Measurements from ENCODE around the gene ZNF516. TPM values are rescaled to one million over a fixed set of nuclear protein-coding genes. Genes with fewer than 3 reads are reported as not detected.

Gene ZNF516
- polyA plus RNA-seq, 2 of the 4 experiments (the other 2 are of a cell fraction), result 3.9 to 4.9 TPM

DNA sequence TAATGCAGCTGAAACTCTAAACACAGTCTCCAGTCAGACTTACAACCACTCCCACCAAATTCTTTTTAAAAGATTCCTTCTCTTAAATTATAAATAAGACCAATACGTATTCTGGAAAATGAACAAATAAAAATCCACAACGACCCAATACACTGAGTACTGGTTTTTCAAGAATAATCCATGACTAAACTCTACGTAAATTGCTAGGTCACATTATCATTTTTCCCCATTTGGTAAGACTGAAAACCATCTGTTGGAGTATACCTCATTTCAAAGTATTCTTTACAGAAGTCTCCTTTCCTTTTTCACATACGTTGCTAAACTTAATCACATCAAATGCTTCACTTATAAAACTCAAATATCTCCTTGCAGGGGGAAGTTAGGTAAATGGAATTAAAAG, 6.0 kb downstream of the ZNF516 start:
- H3K9me3 ChIP-seq, result no peaks in the 10 kb centered on the region
- H3K27ac ChIP-seq, result no peak overlapping the region
- DNase-seq (ENCODE audit: low read depth in 1 of 2, low spot score in 1 of 2), result no peak
- FAIRE-seq, result no peak
- peaks cover 16% of the 10 kb centered on the region for H3K4me1 ChIP-seq
- no peak for TF ChIP-seq HOXB5 (CRISPR knock-in tag; IDR thresholded peaks at IDR 0.05)
- no peak for TF ChIP-seq EP300 (IDR thresholded peaks at IDR 0.05)
- TF ChIP-seq, protein P1, sequence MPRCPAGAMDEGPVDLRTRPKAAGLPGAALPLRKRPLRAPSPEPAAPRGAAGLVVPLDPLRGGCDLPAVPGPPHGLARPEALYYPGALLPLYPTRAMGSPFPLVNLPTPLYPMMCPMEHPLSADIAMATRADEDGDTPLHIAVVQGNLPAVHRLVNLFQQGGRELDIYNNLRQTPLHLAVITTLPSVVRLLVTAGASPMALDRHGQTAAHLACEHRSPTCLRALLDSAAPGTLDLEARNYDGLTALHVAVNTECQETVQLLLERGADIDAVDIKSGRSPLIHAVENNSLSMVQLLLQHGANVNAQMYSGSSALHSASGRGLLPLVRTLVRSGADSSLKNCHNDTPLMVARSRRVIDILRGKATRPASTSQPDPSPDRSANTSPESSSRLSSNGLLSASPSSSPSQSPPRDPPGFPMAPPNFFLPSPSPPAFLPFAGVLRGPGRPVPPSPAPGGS (IDR thresholded peaks at IDR 0.05), result no peak
- TF ChIP-seq ESRRA (IDR thresholded peaks at IDR 0.05; ENCODE audit: borderline replicate concordance, low read length), result no peak
- no peak for TF ChIP-seq FOXS1 (CRISPR knock-in tag; IDR thresholded peaks at IDR 0.05)
- TF ChIP-seq, protein P2, sequence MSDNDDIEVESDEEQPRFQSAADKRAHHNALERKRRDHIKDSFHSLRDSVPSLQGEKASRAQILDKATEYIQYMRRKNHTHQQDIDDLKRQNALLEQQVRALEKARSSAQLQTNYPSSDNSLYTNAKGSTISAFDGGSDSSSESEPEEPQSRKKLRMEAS (IDR thresholded peaks at IDR 0.05), result no peak
- no peak for TF ChIP-seq RFX5 (IDR thresholded peaks at IDR 0.05)
- TF ChIP-seq ZNF302 (CRISPR knock-in tag; IDR thresholded peaks at IDR 0.05), result no peak
- no peak overlapping the region for H3K4me3 ChIP-seq
- ChIA-PET CTCF (interaction anchor here (1.0 kb wide), 1 partner anchor 198 kb away, joined by 3 read pairs; no protein-coding TSS in a partner anchor), POLR2A (no interaction called here)
- WGBS (ENCODE audit: missing lambda C conversion rate), result 81% methylated on average over 4 of the region's 4 CpGs
- ATAC-seq, result no peak
- H3K4me2 ChIP-seq, result no peak overlapping the region; the same call in 2 of the 3 replicates

DNA sequence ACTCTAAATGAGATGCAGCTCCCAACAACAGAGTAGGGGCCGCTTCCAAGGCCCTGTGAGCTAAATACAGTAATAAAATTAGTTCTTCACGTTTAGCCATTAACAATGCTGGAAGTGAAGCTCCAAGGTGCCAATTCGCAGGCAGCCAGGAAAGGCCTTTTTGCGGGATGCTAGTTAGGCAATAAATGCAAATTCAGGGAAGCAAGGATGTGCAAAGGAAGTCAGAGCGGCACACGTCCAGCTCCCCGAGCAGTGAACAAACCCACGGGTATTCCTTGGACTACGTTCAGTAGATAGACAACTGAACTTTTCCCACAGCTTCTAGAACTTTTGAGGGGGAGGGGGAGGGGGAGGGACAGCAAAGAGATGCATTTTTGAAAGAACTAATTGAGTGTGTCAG, 6.9 kb downstream of the ZNF516 start:
- no peaks in the 10 kb centered on the region for H3K9me3 ChIP-seq
- no peak overlapping the region for H3K4me2 ChIP-seq
- CTCF ChIA-PET, result interaction anchor here (1.0 to 1.3 kb wide), 2 partner anchors 9 to 199 kb away, joined by 3 read pairs; no protein-coding TSS in a partner anchor
- no peak overlapping the region for H3K27ac ChIP-seq
- POLR2A ChIA-PET, result no interaction called here
- no peak for FAIRE-seq
- H3K4me3 ChIP-seq, result no peak overlapping the region
- 72% methylated on average over 9 of the region's 9 CpGs for WGBS (ENCODE audit: missing lambda C conversion rate)
- no peak for DNase-seq (ENCODE audit: low read depth in 1 of 2, low spot score in 1 of 2)
- peaks cover 16% of the 10 kb centered on the region for H3K4me1 ChIP-seq
- TF ChIP-seq RFX5 (IDR thresholded peaks at IDR 0.05), result no peak
- no peak for TF ChIP-seq MAFK (IDR thresholded peaks at IDR 0.05; ENCODE audit: partially characterized antibody)
- no peak for TF ChIP-seq TFCP2L1 (CRISPR knock-in tag; IDR thresholded peaks at IDR 0.05)
- no peak for ATAC-seq

DNA sequence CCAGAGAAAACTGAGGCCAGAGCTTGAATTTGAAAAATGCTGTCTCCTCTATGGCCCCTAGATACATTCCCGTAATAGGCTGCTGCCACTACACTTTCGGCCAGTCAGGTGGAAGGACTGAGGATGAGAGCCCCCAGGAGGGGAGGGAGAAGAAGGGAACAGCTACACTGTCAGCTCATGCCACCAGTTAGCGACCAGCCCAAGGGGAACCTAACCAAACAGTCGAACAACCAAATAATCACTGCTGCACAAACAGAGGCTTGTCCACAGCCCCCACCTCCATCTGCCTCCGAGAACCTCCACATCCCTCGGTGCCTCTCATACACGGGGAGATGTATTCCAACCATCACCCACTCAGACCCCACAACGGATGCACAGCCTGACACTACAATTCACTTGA, 7.3 kb downstream of the ZNF516 start:
- Histone ChIP-seq H3K9me3 (no peaks in the 10 kb centered on the region), H3K27ac (no peak overlapping the region), H3K4me3 (no peak overlapping the region), H3K4me2 (no peak overlapping the region), H3K4me1 (peaks cover 16% of the 10 kb centered on the region)
- no peak for FAIRE-seq
- TF ChIP-seq NR3C1 (IDR thresholded peaks at IDR 0.05) (no peak), FOXS1 (CRISPR knock-in tag; IDR thresholded peaks at IDR 0.05) (no peak), SREBF2 (IDR thresholded peaks at IDR 0.05) (no peak), EHF (CRISPR knock-in tag; IDR thresholded peaks at IDR 0.05) (no peak), HEYL (CRISPR knock-in tag; IDR thresholded peaks at IDR 0.05) (no peak), FOSB (CRISPR knock-in tag; IDR thresholded peaks at IDR 0.05) (no peak)
- TF ChIP-seq, protein P3, sequence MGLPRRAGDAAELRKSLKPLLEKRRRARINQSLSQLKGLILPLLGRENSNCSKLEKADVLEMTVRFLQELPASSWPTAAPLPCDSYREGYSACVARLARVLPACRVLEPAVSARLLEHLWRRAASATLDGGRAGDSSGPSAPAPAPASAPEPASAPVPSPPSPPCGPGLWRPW (IDR thresholded peaks at IDR 0.05), result no peak
- TF ChIP-seq, protein P4, sequence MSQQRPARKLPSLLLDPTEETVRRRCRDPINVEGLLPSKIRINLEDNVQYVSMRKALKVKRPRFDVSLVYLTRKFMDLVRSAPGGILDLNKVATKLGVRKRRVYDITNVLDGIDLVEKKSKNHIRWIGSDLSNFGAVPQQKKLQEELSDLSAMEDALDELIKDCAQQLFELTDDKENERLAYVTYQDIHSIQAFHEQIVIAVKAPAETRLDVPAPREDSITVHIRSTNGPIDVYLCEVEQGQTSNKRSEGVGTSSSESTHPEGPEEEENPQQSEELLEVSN (IDR thresholded peaks at IDR 0.05; ENCODE audit: borderline replicate concordance, low read depth), result no peak
- ChIA-PET CTCF (interaction anchor here (1.3 kb wide), 1 partner anchor 9 kb away, joined by 3 read pairs; no protein-coding TSS in a partner anchor), POLR2A (no interaction called here)
- WGBS (ENCODE audit: missing lambda C conversion rate), result 85% methylated on average over 8 of the region's 8 CpGs
- ATAC-seq, result no peak
- no peak for DNase-seq (ENCODE audit: low read depth in 1 of 2, low spot score in 1 of 2)

DNA sequence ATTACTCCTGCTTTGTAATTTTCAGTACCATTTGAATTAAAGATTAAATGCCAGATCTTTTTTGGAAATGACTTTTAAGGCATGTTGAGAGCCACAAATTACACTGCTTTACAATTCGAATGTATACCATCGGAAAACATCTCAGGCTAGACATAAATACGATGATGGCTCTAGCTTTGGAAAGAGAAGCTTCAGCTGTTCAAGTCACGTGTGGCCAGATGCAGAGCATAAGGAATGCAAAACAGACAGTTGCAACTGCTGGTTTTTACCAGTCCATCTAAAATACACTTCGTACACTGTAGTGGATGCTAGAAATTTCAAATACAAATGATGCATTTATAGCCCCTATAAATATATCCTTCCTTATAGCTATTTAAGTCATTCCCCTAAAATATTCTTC, 8.0 kb downstream of the ZNF516 start:
- H3K4me1 ChIP-seq, result peaks cover 16% of the 10 kb centered on the region

More for the DNA sequence above, 8.0 kb downstream of the ZNF516 start:
- no peak overlapping the region for H3K27ac ChIP-seq
- WGBS (ENCODE audit: missing lambda C conversion rate), result 89% methylated on average over 5 of the region's 5 CpGs
- ATAC-seq (no peak), FAIRE-seq (no peak), DNase-seq (ENCODE audit: low read depth in 1 of 2, low spot score in 1 of 2) (no peak)
- TF ChIP-seq FOXS1 (CRISPR knock-in tag; IDR thresholded peaks at IDR 0.05), result no peak
- H3K4me2 ChIP-seq, result no peak overlapping the region
- ChIA-PET POLR2A (no interaction called here), CTCF (no interaction called here)
- no peak overlapping the region for H3K4me3 ChIP-seq
- H3K9me3 ChIP-seq, result no peaks in the 10 kb centered on the region

Measured in A549 (cell line).